ENCODE measurements around the gene CYP27C1. TPM values are rescaled to one million over a fixed set of nuclear protein-coding genes. Genes with fewer than 3 reads are reported as not detected.

CYP27C1 gene
- total and polyA plus RNA-seq, 2 experiments from 2014 or later: 1.8 to 2.9 TPM

DNA sequence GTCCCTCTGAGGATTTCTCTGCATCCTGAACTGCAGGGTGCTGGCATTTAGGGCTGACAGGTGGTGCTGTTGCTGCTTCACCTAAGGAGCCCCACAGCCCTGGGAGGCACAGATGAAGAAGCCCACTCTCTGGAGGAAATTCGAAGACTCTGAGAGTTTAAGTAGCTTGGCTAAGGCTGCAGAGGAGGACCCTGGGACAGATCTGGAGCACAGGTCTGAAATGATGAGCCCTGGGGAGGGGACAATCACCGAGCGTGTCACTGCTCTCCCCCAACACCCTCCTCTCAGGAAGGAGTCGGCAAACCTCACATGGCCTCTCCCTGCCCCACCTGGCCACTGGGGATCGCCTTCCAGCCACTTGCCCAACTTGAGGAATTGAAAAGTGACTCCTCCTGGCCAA is 18.6 kb downstream of the CYP27C1 start:
- Histone ChIP-seq H3F3A (replicated peaks; ENCODE audit: low read depth) (0 out of 2 replicates have a peak, but pooled peaks cover 3% of the 10 kb centered on the region), H3K4me2 (no peak overlapping the region), H3K36me3 (ENCODE audit: insufficient read depth) (no peaks in the 10 kb centered on the region), H2AFZ (no peak overlapping the region), H3K9me2 (ENCODE audit: insufficient read depth) (no peaks in the 10 kb centered on the region), H3K79me2 (replicated peaks; ENCODE audit: insufficient read depth) (no peaks in the 10 kb centered on the region), H3K27ac (ENCODE audit: low read depth) (no peak overlapping the region), H3K27me3 (ENCODE audit: insufficient read depth) (peaks cover 3% of the 10 kb centered on the region; the same call in 1 of the 2 replicates), H3K4me3 (no peak overlapping the region), H4K20me1 (replicated peaks; ENCODE audit: insufficient read depth) (no peaks in the 10 kb centered on the region), H3K4me1 (ENCODE audit: insufficient read depth) (peaks cover 10% of the 10 kb centered on the region; the same call in 1 of the 2 replicates)
- ATAC-seq: peak; percentile 62
- peak; percentile 64 for DNase-seq (ENCODE audit: low spot score)
- peaks cover 5% of the 10 kb centered on the region for H3K27me3 Mint-ChIP-seq (ENCODE audit: insufficient read depth, low read depth, poor library complexity)
- peaks cover 26% of the 10 kb centered on the region; the same call in 2 of the 3 replicates for H3K4me1 Mint-ChIP-seq
- H3K27ac Mint-ChIP-seq: no peak overlapping the region
- H3K9me3 Mint-ChIP-seq: no peaks in the 10 kb centered on the region; the same call in 2 of the 3 replicates
- no peak for TF ChIP-seq EZH2 (IDR thresholded peaks at IDR 0.05; ENCODE audit: low read depth, unreplicated experiment)
- TF ChIP-seq, protein P1, sequence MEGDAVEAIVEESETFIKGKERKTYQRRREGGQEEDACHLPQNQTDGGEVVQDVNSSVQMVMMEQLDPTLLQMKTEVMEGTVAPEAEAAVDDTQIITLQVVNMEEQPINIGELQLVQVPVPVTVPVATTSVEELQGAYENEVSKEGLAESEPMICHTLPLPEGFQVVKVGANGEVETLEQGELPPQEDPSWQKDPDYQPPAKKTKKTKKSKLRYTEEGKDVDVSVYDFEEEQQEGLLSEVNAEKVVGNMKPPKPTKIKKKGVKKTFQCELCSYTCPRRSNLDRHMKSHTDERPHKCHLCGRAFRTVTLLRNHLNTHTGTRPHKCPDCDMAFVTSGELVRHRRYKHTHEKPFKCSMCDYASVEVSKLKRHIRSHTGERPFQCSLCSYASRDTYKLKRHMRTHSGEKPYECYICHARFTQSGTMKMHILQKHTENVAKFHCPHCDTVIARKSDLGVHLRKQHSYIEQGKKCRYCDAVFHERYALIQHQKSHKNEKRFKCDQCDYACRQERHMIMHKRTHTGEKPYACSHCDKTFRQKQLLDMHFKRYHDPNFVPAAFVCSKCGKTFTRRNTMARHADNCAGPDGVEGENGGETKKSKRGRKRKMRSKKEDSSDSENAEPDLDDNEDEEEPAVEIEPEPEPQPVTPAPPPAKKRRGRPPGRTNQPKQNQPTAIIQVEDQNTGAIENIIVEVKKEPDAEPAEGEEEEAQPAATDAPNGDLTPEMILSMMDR (conservative IDR thresholded peaks at IDR 0.05; ENCODE audit: low read depth in 2 of 2): peak; percentile 48 to 63
- no peak overlapping the region for H3K4me3 Mint-ChIP-seq
- no peaks in the 10 kb centered on the region; the same call in 1 of the 3 replicates for H3K36me3 Mint-ChIP-seq (ENCODE audit: low read depth)

DNA sequence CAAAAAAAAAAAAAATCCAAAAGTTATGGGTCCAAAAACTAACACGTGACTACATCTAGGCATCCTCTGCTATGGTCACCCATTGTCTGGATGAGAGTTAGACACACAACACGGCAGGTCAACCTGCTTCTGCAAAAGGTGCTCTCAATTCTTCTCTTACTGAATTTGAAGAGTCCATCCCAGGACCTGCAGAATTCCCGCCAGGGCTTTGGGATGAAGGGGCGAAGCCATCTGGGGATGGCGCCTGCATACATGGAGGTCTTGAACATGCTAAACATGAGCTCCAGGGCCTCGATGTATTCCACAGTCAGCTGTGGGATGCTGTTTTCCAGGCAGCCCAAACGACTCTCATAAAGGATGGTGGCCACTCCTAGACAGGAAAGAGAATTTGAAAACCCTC is 19.1 kb downstream of the CYP27C1 start:
- Histone ChIP-seq H3K79me2 (replicated peaks; ENCODE audit: insufficient read depth) (no peaks in the 10 kb centered on the region), H2AFZ (no peak overlapping the region), H3K4me2 (no peak overlapping the region), H4K20me1 (replicated peaks; ENCODE audit: insufficient read depth) (no peaks in the 10 kb centered on the region), H3F3A (replicated peaks; ENCODE audit: low read depth) (0 out of 2 replicates have a peak, but pooled peaks cover 3% of the 10 kb centered on the region), H3K27me3 (ENCODE audit: insufficient read depth) (peaks cover 3% of the 10 kb centered on the region; the same call in 1 of the 2 replicates), H3K4me1 (ENCODE audit: insufficient read depth) (peaks cover 10% of the 10 kb centered on the region; the same call in 1 of the 2 replicates), H3K27ac (ENCODE audit: low read depth) (no peak overlapping the region), H3K36me3 (ENCODE audit: insufficient read depth) (no peaks in the 10 kb centered on the region), H3K4me3 (no peak overlapping the region), H3K9me2 (ENCODE audit: insufficient read depth) (no peaks in the 10 kb centered on the region)
- H3K27me3 Mint-ChIP-seq (ENCODE audit: insufficient read depth, low read depth, poor library complexity): peaks cover 5% of the 10 kb centered on the region
- H3K4me3 Mint-ChIP-seq: no peak overlapping the region
- peaks cover 3% of the 10 kb centered on the region; the same call in 2 of the 3 replicates for H3K36me3 Mint-ChIP-seq (ENCODE audit: low read depth)
- no peak overlapping the region for H3K27ac Mint-ChIP-seq
- ATAC-seq (no peak), DNase-seq (ENCODE audit: low spot score) (no peak)
- H3K9me3 Mint-ChIP-seq: peaks cover 5% of the 10 kb centered on the region; the same call in 2 of the 3 replicates
- peaks cover 25% of the 10 kb centered on the region; the same call in 2 of the 3 replicates for H3K4me1 Mint-ChIP-seq
- TF ChIP-seq, protein P1 (conservative IDR thresholded peaks at IDR 0.05; ENCODE audit: low read depth in 2 of 2): no peak
- TF ChIP-seq ZNF331 (CRISPR knock-in tag; IDR thresholded peaks at IDR 0.05; ENCODE audit: low read depth) (no peak), ZNF114 (CRISPR knock-in tag; IDR thresholded peaks at IDR 0.05) (no peak), JUNB (IDR thresholded peaks at IDR 0.05; ENCODE audit: unreplicated experiment) (no peak), NANOG (IDR thresholded peaks at IDR 0.05; ENCODE audit: borderline replicate concordance) (no peak), EZH2phosphoT487 (IDR thresholded peaks at IDR 0.05; ENCODE audit: unreplicated experiment) (no peak), STAT1 (IDR thresholded peaks at IDR 0.05; ENCODE audit: unreplicated experiment) (no peak)
- TF ChIP-seq, protein P2, sequence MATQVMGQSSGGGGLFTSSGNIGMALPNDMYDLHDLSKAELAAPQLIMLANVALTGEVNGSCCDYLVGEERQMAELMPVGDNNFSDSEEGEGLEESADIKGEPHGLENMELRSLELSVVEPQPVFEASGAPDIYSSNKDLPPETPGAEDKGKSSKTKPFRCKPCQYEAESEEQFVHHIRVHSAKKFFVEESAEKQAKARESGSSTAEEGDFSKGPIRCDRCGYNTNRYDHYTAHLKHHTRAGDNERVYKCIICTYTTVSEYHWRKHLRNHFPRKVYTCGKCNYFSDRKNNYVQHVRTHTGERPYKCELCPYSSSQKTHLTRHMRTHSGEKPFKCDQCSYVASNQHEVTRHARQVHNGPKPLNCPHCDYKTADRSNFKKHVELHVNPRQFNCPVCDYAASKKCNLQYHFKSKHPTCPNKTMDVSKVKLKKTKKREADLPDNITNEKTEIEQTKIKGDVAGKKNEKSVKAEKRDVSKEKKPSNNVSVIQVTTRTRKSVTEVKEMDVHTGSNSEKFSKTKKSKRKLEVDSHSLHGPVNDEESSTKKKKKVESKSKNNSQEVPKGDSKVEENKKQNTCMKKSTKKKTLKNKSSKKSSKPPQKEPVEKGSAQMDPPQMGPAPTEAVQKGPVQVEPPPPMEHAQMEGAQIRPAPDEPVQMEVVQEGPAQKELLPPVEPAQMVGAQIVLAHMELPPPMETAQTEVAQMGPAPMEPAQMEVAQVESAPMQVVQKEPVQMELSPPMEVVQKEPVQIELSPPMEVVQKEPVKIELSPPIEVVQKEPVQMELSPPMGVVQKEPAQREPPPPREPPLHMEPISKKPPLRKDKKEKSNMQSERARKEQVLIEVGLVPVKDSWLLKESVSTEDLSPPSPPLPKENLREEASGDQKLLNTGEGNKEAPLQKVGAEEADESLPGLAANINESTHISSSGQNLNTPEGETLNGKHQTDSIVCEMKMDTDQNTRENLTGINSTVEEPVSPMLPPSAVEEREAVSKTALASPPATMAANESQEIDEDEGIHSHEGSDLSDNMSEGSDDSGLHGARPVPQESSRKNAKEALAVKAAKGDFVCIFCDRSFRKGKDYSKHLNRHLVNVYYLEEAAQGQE (IDR thresholded peaks at IDR 0.05; ENCODE audit: unreplicated experiment): no peak

Data from GM23338 (cell line).